ENCODE results near the gene MKRN2OS.
A peak's percentile ranks its signal among the peaks of the same experiment; 100 is the strongest.

The MKRN2OS gene

DNA sequence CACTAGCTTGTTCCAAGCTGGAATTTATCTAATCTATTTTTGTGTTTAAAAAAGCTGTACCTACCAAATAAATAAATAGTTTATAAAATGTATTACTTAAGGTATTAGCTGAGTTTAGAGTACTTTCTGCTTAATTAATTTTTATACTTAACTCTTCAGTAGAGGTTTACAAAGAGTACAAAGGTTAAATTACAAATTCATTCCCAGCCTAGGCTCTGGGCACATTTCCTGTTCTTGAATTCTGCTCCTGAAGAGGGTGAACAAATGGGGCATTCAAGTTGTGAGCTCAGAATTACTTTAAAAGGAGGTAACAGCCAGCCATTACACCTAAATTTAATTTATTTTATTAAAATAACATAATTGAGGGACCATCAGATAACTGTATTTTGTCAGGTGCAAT, 38.0 kb upstream of the MKRN2OS start:
- CTCF ChIA-PET = interaction anchor here (0.8 to 1.2 kb wide), 2 partner anchors 15 to 126 kb away, joined by 4 read pairs; no protein-coding TSS in a partner anchor
- no peak overlapping the region for H3K4me3 ChIP-seq (ENCODE audit: low read depth, low read length)
- no peak for DNase-seq (ENCODE audit: low read depth, low spot score)
- POLR2A ChIA-PET = no interaction called here
- TF ChIP-seq, protein P1, sequence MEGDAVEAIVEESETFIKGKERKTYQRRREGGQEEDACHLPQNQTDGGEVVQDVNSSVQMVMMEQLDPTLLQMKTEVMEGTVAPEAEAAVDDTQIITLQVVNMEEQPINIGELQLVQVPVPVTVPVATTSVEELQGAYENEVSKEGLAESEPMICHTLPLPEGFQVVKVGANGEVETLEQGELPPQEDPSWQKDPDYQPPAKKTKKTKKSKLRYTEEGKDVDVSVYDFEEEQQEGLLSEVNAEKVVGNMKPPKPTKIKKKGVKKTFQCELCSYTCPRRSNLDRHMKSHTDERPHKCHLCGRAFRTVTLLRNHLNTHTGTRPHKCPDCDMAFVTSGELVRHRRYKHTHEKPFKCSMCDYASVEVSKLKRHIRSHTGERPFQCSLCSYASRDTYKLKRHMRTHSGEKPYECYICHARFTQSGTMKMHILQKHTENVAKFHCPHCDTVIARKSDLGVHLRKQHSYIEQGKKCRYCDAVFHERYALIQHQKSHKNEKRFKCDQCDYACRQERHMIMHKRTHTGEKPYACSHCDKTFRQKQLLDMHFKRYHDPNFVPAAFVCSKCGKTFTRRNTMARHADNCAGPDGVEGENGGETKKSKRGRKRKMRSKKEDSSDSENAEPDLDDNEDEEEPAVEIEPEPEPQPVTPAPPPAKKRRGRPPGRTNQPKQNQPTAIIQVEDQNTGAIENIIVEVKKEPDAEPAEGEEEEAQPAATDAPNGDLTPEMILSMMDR (IDR thresholded peaks at IDR 0.05; ENCODE audit: insufficient read depth, low read length, missing control alignments) = no peak

DNA sequence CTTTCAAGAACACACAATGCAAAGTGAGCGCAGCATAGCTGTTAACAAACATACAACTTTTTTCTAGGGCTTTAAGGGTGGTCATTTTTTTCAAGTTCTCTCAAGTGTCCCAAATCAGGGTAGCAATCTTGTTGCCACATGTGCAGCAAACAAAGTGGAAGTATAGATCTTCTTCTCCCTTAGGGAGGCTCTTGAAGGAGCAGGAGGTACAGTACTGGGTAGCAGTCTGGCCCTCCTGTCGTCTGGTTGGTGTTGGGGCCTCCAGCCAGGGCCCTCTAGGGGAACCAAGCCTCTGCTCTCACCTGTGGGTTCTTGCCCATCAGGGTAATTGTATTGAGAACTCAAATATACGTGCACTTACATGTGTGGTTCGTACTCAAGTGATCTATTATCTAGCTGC, 37.4 kb upstream of the MKRN2OS start:
- POLR2A ChIA-PET = no interaction called here
- TF ChIP-seq, protein P1 (IDR thresholded peaks at IDR 0.05; ENCODE audit: insufficient read depth, low read length, missing control alignments) = no peak
- no peak for DNase-seq (ENCODE audit: low read depth, low spot score)
- no peak overlapping the region for H3K4me3 ChIP-seq (ENCODE audit: low read depth, low read length)
- CTCF ChIA-PET = interaction anchor here (0.8 to 1.2 kb wide), 2 partner anchors 14 to 127 kb away, joined by 4 read pairs; no protein-coding TSS in a partner anchor

DNA sequence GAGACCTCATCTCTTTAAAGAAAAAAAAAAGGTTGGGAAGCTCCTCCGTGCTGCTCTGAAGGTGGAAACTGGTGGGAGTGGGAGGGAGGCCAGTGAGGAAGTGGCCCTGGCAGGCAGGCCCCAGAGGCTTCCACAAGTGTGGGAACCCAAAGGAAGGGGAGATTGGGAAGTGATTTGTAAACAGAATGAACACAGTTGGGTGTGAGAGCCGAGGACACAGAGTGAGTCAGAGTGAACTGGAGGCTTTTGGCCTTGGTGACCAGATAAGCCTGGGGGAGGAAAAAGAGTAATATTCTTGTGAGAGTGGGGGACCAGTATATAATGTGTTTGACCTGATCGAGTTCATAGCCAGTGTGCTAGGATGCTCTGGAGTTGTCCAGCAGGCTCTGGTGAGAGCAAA, 34.6 kb upstream of the MKRN2OS start:
- H3K4me3 ChIP-seq (ENCODE audit: low read depth, low read length) = no peak overlapping the region
- TF ChIP-seq, protein P1 (IDR thresholded peaks at IDR 0.05; ENCODE audit: insufficient read depth, low read length, missing control alignments) = no peak
- ChIA-PET POLR2A (no interaction called here), CTCF (no interaction called here)
- DNase-seq (ENCODE audit: low read depth, low spot score) = no peak

DNA sequence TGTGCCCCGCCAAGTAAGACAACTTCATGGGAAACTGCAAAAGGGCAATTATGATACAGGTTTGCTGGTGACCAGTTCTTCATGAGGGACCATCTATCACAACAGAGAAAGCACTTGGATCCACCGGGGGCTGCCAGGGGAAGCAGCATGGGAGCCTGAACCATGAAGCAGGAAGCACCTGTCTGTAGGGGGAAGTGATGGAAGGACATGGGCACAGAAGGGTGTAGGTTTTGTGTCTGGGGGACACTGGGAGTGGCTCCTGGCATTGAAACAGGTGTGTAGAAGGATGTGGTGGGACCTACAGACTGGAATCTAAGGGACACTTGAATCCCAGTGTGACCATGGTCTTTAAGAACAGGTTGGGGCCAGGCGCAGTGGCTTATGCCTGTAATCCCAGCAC, 34.2 kb upstream of the MKRN2OS start:
- H3K4me3 ChIP-seq (ENCODE audit: low read depth, low read length) = no peak overlapping the region
- POLR2A ChIA-PET = no interaction called here
- TF ChIP-seq, protein P1 (IDR thresholded peaks at IDR 0.05; ENCODE audit: insufficient read depth, low read length, missing control alignments) = no peak
- CTCF ChIA-PET = interaction anchor here (0.8 to 1.5 kb wide), 3 partner anchors 14 to 71 kb away, joined by 3 to 7 read pairs (median 4); no protein-coding TSS in a partner anchor
- no peak for DNase-seq (ENCODE audit: low read depth, low spot score)

DNA sequence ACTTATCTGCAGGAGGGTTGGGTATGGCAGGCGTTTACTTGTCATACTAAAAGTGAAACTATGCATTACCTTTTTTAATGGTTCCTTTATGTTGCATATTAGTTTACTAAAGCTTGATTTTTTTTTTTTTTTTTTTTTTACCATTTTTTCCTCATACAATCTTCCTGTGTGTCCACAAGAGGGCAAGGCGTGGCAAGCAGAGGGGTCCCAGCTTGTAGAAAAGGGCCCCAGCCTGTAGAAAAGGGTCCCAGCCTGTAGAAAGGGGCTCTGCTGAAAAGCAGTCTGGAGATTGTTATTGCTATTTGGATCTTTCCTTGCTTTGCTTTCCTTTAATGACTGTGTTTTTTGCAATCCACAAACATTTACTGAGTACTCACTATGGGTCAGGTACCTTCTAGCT, 33.4 kb upstream of the MKRN2OS start:
- TF ChIP-seq, protein P1 (IDR thresholded peaks at IDR 0.05; ENCODE audit: insufficient read depth, low read length, missing control alignments) = peak; percentile 8
- no peak overlapping the region for H3K4me3 ChIP-seq (ENCODE audit: low read depth, low read length)
- POLR2A ChIA-PET = no interaction called here
- CTCF ChIA-PET = interaction anchor here (0.8 to 1.5 kb wide), 7 partner anchors 8 to 70 kb away, joined by 3 to 7 read pairs (median 4); no protein-coding TSS in a partner anchor
- DNase-seq (ENCODE audit: low read depth, low spot score) = no peak

DNA sequence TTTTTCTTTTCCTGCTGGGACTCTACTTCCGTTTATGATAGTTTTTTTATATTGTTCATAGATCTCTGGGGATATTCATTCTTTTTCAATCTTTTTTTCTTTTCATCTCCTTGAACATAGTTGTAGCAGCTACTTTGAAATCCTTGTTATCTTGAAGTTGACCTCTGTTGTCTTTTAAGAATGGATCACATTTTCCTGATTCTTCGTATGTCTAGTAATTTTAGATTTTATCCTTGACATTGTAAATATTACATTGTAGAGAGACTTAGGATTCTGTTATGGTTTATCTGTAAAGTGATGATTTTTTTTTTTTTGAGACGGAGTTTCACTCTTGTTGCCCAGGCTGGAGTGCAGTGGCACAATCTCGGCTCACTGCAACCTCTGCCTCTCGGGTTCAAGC, 32.1 kb upstream of the MKRN2OS start:
- ChIA-PET POLR2A (no interaction called here), CTCF (interaction anchor here (0.8 to 1.5 kb wide), 2 partner anchors 9 to 442 kb away, joined by 3 to 4 read pairs; no protein-coding TSS in a partner anchor)
- TF ChIP-seq, protein P1 (IDR thresholded peaks at IDR 0.05; ENCODE audit: insufficient read depth, low read length, missing control alignments) = no peak

More for the DNA sequence above, 32.1 kb upstream of the MKRN2OS start:
- H3K4me3 ChIP-seq (ENCODE audit: low read depth, low read length) = no peak overlapping the region
- no peak for DNase-seq (ENCODE audit: low read depth, low spot score)
